MM.1S (cell line): ENCODE measurements around the gene SRP9.

Experiments used
- DNase-seq: peaks from one replicate; pipeline ENCODE4 v3.0.0-alpha.2; 2015
- H2AFZ ChIP-seq: fragments of 300-600 bp; sonication (generic); 2 replicates; pipeline ENCODE4 v1.6.0; 2016; ENCODE audit warnings: antibody characterized with exemption, low read length
- H3F3A ChIP-seq: fragments of 300-600 bp; sonication (generic); 2 replicates; pipeline ENCODE4 v1.6.1; 2016; ENCODE audit warnings: mild to moderate bottlenecking, antibody characterized with exemption, low read length, moderate library complexity, mixed read lengths; ENCODE audit not compliant: insufficient read depth
- H3K27ac ChIP-seq: fragments of 300-600 bp; sonication (generic); 2 replicates; pipeline ENCODE4 v1.5.1; 2016; ENCODE audit warnings: mild to moderate bottlenecking, low read length
- H3K27me3 ChIP-seq: fragments of 300-600 bp; sonication (generic); replicated peaks from 2 replicates; pipeline ENCODE4 v1.6.0; 2016; ENCODE audit warnings: low read length; ENCODE audit not compliant: insufficient read depth
- H3K36me3 ChIP-seq: fragments of 300-600 bp; sonication (generic); replicated peaks from 2 replicates; pipeline ENCODE4 v1.6.1; 2016; ENCODE audit warnings: mild to moderate bottlenecking, low read length, mixed read lengths; ENCODE audit not compliant: insufficient read depth
- H3K4me1 ChIP-seq: fragments of 300-600 bp; sonication (generic); 2 replicates; pipeline ENCODE4 v1.6.1; 2016; ENCODE audit warnings: low read length, mixed read lengths
- H3K4me2 ChIP-seq: fragments of 300-600 bp; sonication (generic); 2 replicates; pipeline ENCODE4 v1.6.0; 2016; ENCODE audit warnings: low read depth, low read length
- H3K4me3 ChIP-seq: fragments of 300-600 bp; sonication (generic); 2 replicates; pipeline ENCODE4 v1.5.1; 2016; ENCODE audit warnings: low read length, mixed read lengths
- H3K79me2 ChIP-seq: fragments of 300-600 bp; sonication (generic); 2 replicates; pipeline ENCODE4 v1.6.1; 2016; ENCODE audit warnings: mixed run types, low read length, mixed read lengths
- H3K9ac ChIP-seq: fragments of 300-600 bp; sonication (generic); 2 replicates; pipeline ENCODE4 v1.6.1; 2016; ENCODE audit warnings: low read length, mixed read lengths
- H3K9me2 ChIP-seq: fragments of 300-600 bp; sonication (generic); replicated peaks from 2 replicates; pipeline ENCODE4 v1.6.1; 2016; ENCODE audit warnings: mild to moderate bottlenecking, low read length, mixed read lengths; ENCODE audit not compliant: insufficient read depth
- H3K9me3 ChIP-seq: fragments of 300-600 bp; sonication (generic); replicated peaks from 2 replicates; pipeline ENCODE4 v1.6.1; 2016; ENCODE audit warnings: mild to moderate bottlenecking, low read length, mixed read lengths; ENCODE audit not compliant: insufficient read depth
- H4K20me1 ChIP-seq: fragments of 300-600 bp; sonication (generic); 2 replicates; pipeline ENCODE4 v1.6.1; 2016; ENCODE audit warnings: mild to moderate bottlenecking, low read length, moderate library complexity, mixed read lengths; ENCODE audit not compliant: insufficient read depth
- EZH2 ChIP-seq: fragments of 300-600 bp; sonication (generic); optimal IDR thresholded peaks from 2 replicates; pipeline ENCODE3; 2017; ENCODE audit warnings: low read depth, mild to moderate bottlenecking, antibody characterized with exemption, low read length, mixed read lengths
- EZH2phosphoT487 ChIP-seq: fragments of 300-600 bp; sonication (generic); IDR thresholded peaks from 2 replicates; pipeline ENCODE4 v1.6.1; 2018; ENCODE audit warnings: antibody characterized with exemption, low read length
- TF ChIP-seq, protein P1 (sequence below): fragments of 300-600 bp; sonication (generic); IDR thresholded peaks from 2 replicates; pipeline ENCODE4 v1.5.1; 2016; ENCODE audit warnings: antibody characterized with exemption, low read length, mixed read lengths

SRP9 gene

DNA sequence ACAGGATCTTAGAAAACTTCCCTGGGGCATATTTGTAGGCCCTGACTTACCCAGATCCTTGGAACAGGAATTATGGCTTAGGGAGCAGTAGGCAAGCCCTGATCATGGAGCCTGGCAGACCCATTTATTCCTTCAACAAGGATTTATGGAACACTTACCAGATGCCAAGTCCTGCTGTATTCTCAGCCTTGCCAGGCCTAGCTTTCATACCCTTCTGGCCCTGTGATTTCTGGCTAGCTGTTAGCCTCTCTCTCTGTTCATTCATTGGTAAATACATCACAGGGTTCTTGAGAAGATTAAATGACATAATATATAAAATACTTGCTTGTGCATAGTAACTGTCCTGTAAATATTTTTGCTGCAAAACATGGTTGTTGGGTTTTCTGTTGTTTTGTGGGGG is 32.4 kb upstream of the SRP9 start:
- H3K9me2 ChIP-seq, result no peaks in the 10 kb centered on the region
- no peaks in the 10 kb centered on the region for H3K36me3 ChIP-seq
- TF ChIP-seq EZH2 (no peak), EZH2phosphoT487 (no peak)
- TF ChIP-seq, protein P1, sequence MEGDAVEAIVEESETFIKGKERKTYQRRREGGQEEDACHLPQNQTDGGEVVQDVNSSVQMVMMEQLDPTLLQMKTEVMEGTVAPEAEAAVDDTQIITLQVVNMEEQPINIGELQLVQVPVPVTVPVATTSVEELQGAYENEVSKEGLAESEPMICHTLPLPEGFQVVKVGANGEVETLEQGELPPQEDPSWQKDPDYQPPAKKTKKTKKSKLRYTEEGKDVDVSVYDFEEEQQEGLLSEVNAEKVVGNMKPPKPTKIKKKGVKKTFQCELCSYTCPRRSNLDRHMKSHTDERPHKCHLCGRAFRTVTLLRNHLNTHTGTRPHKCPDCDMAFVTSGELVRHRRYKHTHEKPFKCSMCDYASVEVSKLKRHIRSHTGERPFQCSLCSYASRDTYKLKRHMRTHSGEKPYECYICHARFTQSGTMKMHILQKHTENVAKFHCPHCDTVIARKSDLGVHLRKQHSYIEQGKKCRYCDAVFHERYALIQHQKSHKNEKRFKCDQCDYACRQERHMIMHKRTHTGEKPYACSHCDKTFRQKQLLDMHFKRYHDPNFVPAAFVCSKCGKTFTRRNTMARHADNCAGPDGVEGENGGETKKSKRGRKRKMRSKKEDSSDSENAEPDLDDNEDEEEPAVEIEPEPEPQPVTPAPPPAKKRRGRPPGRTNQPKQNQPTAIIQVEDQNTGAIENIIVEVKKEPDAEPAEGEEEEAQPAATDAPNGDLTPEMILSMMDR, result no peak
- no peak overlapping the region for H3K27ac ChIP-seq
- no peak overlapping the region for H2AFZ ChIP-seq
- no peaks in the 10 kb centered on the region for H3K27me3 ChIP-seq
- H3K4me2 ChIP-seq, result no peak overlapping the region
- H3F3A ChIP-seq, result no peaks in the 10 kb centered on the region
- no peaks in the 10 kb centered on the region for H3K79me2 ChIP-seq
- DNase-seq, result no peak
- H4K20me1 ChIP-seq, result no peaks in the 10 kb centered on the region
- no peaks in the 10 kb centered on the region for H3K4me1 ChIP-seq
- no peak overlapping the region for H3K4me3 ChIP-seq
- H3K9me3 ChIP-seq, result no peaks in the 10 kb centered on the region
- no peak overlapping the region for H3K9ac ChIP-seq

DNA sequence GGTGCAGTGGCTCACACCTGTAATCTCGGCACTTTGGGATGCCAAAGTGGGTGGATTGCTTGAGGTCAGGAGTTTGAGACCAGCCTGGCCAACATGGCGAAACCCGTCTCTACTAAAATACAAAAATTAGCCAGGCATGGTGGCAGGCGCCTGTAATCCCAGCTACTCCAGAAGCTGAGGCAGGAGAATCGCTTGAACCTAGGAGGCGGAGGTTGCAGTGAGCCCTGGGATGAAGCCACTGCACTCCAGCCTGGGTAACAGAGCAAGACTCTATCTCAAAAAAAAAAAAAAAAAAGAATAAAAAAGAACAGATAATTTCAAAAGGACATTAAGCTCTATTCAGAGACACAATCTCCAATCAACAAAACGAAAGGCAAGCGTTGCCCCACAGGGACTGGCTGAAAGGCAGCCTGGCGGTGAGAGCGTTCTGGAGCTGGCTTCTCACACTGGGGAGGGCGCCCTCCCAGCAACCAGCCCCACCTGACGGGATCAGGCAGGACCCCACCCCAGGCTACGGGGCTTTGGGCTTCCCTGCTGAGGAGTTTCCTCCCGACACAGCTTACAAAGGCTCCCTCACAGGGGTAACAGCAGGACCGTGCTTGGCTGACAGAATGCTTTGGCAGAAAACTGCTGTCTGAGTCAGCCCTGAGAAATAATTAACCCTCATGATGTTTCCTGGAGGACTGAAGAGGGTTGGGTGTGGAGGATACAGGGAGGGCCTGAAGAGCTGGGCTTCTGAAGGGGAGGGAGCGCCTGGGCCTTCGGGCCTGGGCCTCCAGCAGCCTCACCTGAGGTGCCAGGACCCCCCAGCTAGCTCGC is 31.1 kb upstream of the SRP9 start:
- Histone ChIP-seq H3K4me2 (no peak overlapping the region), H3K4me1 (no peaks in the 10 kb centered on the region), H3F3A (no peaks in the 10 kb centered on the region), H3K36me3 (no peaks in the 10 kb centered on the region), H3K27ac (no peak overlapping the region), H3K27me3 (no peaks in the 10 kb centered on the region), H3K9me2 (no peaks in the 10 kb centered on the region), H3K9me3 (no peaks in the 10 kb centered on the region), H2AFZ (no peak overlapping the region), H3K9ac (no peak overlapping the region), H4K20me1 (no peaks in the 10 kb centered on the region), H3K4me3 (no peak overlapping the region), H3K79me2 (no peaks in the 10 kb centered on the region)
- TF ChIP-seq EZH2 (no peak), EZH2phosphoT487 (no peak)
- TF ChIP-seq, protein P1, result no peak
- no peak for DNase-seq

DNA sequence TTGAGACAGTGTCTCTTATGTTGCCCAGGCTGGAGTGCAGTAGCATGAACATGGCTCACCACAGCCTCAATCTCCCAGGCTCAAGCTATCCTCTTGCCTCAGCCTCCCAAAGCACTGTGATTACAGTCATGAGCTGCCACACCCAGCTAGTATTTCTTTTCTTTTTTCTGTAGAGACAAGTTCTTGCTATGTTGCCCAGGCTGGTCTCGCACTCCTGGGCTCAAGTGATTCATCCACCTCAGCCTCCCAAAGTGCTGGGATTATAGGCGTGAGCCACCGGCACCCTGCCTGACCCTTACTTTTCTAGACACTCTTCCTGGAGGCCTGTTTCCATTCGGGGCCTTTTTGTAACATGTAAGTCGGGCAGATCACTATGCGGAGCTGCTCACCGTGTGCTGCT is 30.1 kb upstream of the SRP9 start:
- DNase-seq, result no peak
- no peaks in the 10 kb centered on the region for H3K27me3 ChIP-seq
- H3K36me3 ChIP-seq, result no peaks in the 10 kb centered on the region
- no peaks in the 10 kb centered on the region for H3K4me1 ChIP-seq
- no peak overlapping the region for H3K4me3 ChIP-seq
- no peaks in the 10 kb centered on the region for H3K9me3 ChIP-seq
- no peak overlapping the region for H3K4me2 ChIP-seq
- H3K9ac ChIP-seq, result no peak overlapping the region
- no peaks in the 10 kb centered on the region for H3K79me2 ChIP-seq
- TF ChIP-seq EZH2phosphoT487 (no peak), EZH2 (no peak)
- TF ChIP-seq, protein P1, result no peak
- no peaks in the 10 kb centered on the region for H3K9me2 ChIP-seq
- no peaks in the 10 kb centered on the region for H4K20me1 ChIP-seq
- H3F3A ChIP-seq, result no peaks in the 10 kb centered on the region
- H3K27ac ChIP-seq, result no peak overlapping the region
- no peak overlapping the region for H2AFZ ChIP-seq
